Esophagus squamous epithelium (tissue), 5 donors: ENCODE measurements around the gene MRPS15. TPM values are rescaled to one million over a fixed set of nuclear protein-coding genes. Genes with fewer than 3 reads are reported as not detected.

Experiments
- DNase-seq: peaks from one replicate; lab custom pipeline; 2025; lab: John Stamatoyannopoulos, UW
- H3K27ac ChIP-seq, 4 donors: fragments of 200-600 bp; sonication (generic); one replicate each; pipeline ENCODE4 v1.5.1; 2016 to 2019; ENCODE audit warnings: mild to moderate bottlenecking in 1 of 4
- H3K27me3 ChIP-seq, 4 donors: fragments of 200-600 bp; sonication (generic); 1 replicate in 3 of 4; 2 replicates in 1 of 4; pipeline versions ENCODE4 v1.5.1 to v1.6.0; 2017 to 2021; ENCODE audit warnings: antibody characterized with exemption in 1 of 4
- H3K36me3 ChIP-seq, 3 donors: fragments of 200-600 bp; sonication (generic); one replicate each; pipeline ENCODE4 v1.5.1; 2016 to 2019
- H3K4me1 ChIP-seq, 3 donors: fragments of 200-600 bp; sonication (generic); one replicate each; pipeline ENCODE4 v1.5.1; 2017 to 2019
- H3K4me3 ChIP-seq, 4 donors: fragments of 200-600 bp; sonication (generic); 1 replicate in 3 of 4; 2 replicates in 1 of 4; pipeline ENCODE4 v1.5.1; 2016 to 2019; ENCODE audit warnings: mild to moderate bottlenecking in 2 of 4, moderate library complexity in 1 of 4
- H3K9me3 ChIP-seq, 3 donors: fragments of 200-600 bp; sonication (generic); one replicate each; pipeline ENCODE4 v1.5.1; 2016 to 2019
- CTCF ChIP-seq, 6 experiments: fragments of 450-650 bp in 4 of 6; fragments of 200-600 bp in 2 of 6; sonication (generic) in 2 of 6; IDR thresholded peaks; one replicate each; pipeline ENCODE4 v1.5.1; 2016 to 2019; ENCODE audit warnings: antibody characterized with exemption in 6 of 6, mild to moderate bottlenecking in 4 of 6, moderate library complexity in 4 of 6
- POLR2A ChIP-seq, 4 donors: fragments of 450-650 bp; IDR thresholded peaks; one replicate each; pipeline ENCODE4 v1.6.1; 2017; ENCODE audit warnings: antibody characterized with exemption in 4 of 4, mild to moderate bottlenecking in 4 of 4, moderate library complexity in 3 of 4
- WGBS, 2 donors: methylation state at CpG; one replicate each; pipeline ENCODE4 v1.1.5; 2018; 5-methylcytosine and 5-hydroxymethylcytosine counted together
- intact Hi-C: fragments of 100-400 bp; cut with DNase I; formaldehyde crosslinking; loops from one replicate; pipeline ENCODE4 v1.15.0; 2022
- total RNA-seq, 4 donors: library from RNA; depleted of rRNA; stranded (reverse); fragments of >200 nt; gene quantifications; one replicate each; pipeline ENCODE4 v1.1.0, GENCODE V29; 2016
- donor health status: DM: yes; HTN: yes; CAD: no.

The MRPS15 gene
- total RNA-seq, 4 donors from 2014 or later: 49.1 to 96.4 (median 74.0) TPM

DNA sequence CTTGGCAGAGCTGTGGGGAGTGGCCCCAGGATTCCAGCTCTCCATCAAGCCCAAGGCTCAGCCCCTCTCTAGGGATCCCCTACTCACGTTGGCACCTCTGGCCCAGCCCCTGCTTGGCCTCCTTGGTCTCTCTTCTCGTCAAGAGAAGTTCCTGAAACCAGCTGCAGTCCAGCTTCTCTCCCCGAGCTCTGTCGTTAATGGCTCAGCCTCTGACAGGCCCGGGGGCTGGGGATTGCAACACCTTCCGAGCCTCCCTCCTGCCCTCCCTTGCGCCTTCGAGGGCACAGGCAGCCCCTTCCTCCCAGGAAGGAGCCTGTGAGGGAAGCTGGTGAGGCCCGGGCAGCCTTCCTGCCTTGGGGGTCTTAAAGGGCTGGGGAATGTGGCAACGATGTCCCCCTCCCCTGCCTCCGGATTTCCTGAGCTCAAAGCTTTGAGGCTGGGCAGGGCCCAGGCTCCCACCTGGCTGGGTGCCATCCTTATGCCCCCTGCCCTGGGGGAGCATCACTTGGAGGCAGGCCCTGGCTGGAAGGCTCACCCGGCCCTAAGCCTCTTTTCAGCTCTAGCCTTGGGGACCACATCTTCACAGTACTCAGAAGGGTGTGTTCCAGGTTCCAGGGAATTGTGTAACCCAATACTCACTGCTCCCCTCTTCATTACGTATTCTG lies 18.7 kb upstream of the MRPS15 start, which contains the start of gene CSF3R:
Gene CSF3R (minus strand): TSS at position 190 of the 665 bp plus-strand sequence. CDS start 3,417 bp downstream, outside the sequence.
- peak within 1 kb of the TSS in 1 of 4 donors; percentile 29 for H3K27ac ChIP-seq
- TF ChIP-seq CTCF (IDR thresholded peaks at IDR 0.05) (no peak), POLR2A (IDR thresholded peaks at IDR 0.05) (peak in 1 of 4 donors; percentile 32)

DNA sequence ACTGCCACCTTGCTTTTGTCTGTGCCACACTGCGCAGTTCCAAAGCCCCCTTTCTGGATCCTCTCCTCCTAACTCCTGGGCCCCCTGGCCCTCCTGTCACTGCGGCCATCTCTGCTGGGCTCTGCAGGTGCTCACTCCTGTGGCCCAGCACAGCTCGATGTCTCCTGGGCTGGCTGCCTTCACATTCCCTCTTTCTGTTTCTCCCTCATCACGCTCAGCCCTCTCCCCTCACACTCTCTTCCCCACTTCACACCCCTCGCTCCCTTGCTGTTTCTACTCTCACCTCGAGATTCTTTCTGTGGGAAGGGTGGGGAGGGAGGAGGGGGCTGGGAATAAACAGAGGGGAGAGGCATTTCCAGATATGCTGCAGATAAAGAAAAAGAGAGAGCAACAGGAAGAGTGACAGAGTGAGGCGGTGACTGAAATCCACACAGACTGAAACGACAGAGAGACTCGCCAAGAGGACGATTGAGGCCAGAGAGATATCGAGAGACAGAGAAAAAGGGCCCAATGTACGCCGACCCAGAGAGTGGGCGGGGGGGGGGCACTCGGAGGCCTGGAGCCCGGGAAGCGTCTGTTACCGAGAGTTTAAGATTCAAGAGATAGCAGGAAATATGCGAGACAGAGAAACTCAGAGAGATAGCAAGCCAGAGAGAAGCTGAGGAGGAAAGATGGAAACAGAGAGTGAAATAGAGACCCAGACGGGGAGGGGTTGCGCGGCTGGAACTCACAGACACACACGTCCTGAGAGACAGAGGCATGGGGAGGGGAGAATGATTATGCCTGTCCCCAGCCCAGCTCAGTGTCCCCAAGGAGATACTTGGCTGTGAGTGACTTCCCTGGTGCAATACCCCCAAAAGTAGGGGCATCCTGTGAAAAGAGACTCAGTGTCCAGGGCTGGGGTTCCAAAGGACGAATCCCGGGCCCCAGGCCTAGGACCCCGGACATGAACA lies 17.9 kb upstream of the MRPS15 start:
- WGBS, 2 donors: 42 to 43% methylated on average over 21 to 25 of the region's 26 CpGs
- TF ChIP-seq POLR2A (IDR thresholded peaks at IDR 0.05) (no peak), CTCF (IDR thresholded peaks at IDR 0.05) (no peak)
- peak overlapping the region in 2 of 4 donors; percentile 9 to 31 for H3K4me3 ChIP-seq

More for the DNA sequence above, 18.7 kb upstream of the MRPS15 start, which contains the start of gene CSF3R:
- intact Hi-C loops: no loop called here
- WGBS, 2 donors: 30 to 75% methylated on average over 1 to 6 of the region's 13 CpGs
- no peak for DNase-seq
- peaks cover 0 to 6% (median 0%) of the 10 kb centered on the region in 3 donors for H3K4me1 ChIP-seq
- no peaks in the 10 kb centered on the region for H3K36me3 ChIP-seq
- H3K9me3 ChIP-seq: no peaks in the 10 kb centered on the region
- peaks cover 0 to 21% (median 0%) of the 10 kb centered on the region in 4 donors for H3K27me3 ChIP-seq
- H3K4me3 ChIP-seq: peak within 1 kb of the TSS in 2 of 4 donors; percentile 9 to 31

DNA sequence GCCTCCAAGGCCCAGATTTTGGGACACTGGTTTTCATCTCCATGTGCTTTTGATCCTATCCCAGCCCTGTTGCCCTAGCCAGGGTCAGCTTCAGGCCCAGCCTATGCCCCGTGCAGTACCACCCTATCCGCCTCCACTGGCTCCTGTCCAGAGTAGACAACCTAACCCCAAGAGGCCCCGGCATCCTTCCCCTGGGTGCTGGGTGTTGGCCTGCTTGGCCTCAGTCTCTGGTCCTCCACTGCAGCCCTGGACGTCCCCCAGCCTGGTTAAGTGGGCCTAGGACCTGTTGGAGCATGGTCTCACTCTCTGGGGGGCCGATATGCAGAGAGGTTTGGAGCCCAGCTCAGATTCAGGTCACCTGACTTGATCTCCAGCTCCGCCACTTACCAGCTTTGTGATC lies 16.9 kb upstream of the MRPS15 start:
- no peak overlapping the region for H3K27ac ChIP-seq
- no peak for TF ChIP-seq POLR2A (IDR thresholded peaks at IDR 0.05)
- TF ChIP-seq CTCF (IDR thresholded peaks at IDR 0.05): no peak
- intact Hi-C loops: no loop called here
- peaks cover 0 to 21% (median 0%) of the 10 kb centered on the region in 4 donors for H3K27me3 ChIP-seq
- no peaks in the 10 kb centered on the region for H3K36me3 ChIP-seq
- 76 to 96% methylated on average over 4 to 5 of the region's 6 CpGs for WGBS, 2 donors
- H3K4me1 ChIP-seq: no peaks in the 10 kb centered on the region
- H3K9me3 ChIP-seq: no peaks in the 10 kb centered on the region
- no peak overlapping the region for H3K4me3 ChIP-seq
- no peak for DNase-seq

More for the DNA sequence above, 17.9 kb upstream of the MRPS15 start:
- Histone ChIP-seq H3K9me3 (no peaks in the 10 kb centered on the region), H3K36me3 (no peaks in the 10 kb centered on the region), H3K27ac (peak overlapping the region in 1 of 4 donors; percentile 29), H3K27me3 (peaks cover 0 to 21% (median 0%) of the 10 kb centered on the region in 4 donors), H3K4me1 (peaks cover 0 to 5% (median 0%) of the 10 kb centered on the region in 3 donors)
- DNase-seq: no peak
- intact Hi-C loops: no loop called here

GRCh38 chr1:36480161-36480560 lies 16.0 kb upstream of the MRPS15 start:
- DNase-seq: no peak
- Histone ChIP-seq H3K9me3 (no peaks in the 10 kb centered on the region), H3K27me3 (peaks cover 0 to 21% (median 0%) of the 10 kb centered on the region in 4 donors), H3K4me1 (peaks cover 0 to 5% (median 0%) of the 10 kb centered on the region in 3 donors), H3K4me3 (no peak overlapping the region), H3K27ac (no peak overlapping the region), H3K36me3 (no peaks in the 10 kb centered on the region)
- intact Hi-C loops: no loop called here
- TF ChIP-seq CTCF (IDR thresholded peaks at IDR 0.05) (no peak), POLR2A (IDR thresholded peaks at IDR 0.05) (no peak)
- WGBS, 2 donors: 86% methylated on average over 2 of the region's 2 CpGs; no CpG with 5 or more reads in 1 of the 2 donors
